ENCODE measurements around the gene PITPNM1. TPM values are rescaled to one million over a fixed set of nuclear protein-coding genes. Genes with fewer than 3 reads are reported as not detected.

Gene PITPNM1
- total and polyA plus RNA-seq, 2 of the 13 experiments (the other 11 are each of a cell fraction or from before 2014, with no cell fraction given): 8.2 to 8.5 TPM

DNA sequence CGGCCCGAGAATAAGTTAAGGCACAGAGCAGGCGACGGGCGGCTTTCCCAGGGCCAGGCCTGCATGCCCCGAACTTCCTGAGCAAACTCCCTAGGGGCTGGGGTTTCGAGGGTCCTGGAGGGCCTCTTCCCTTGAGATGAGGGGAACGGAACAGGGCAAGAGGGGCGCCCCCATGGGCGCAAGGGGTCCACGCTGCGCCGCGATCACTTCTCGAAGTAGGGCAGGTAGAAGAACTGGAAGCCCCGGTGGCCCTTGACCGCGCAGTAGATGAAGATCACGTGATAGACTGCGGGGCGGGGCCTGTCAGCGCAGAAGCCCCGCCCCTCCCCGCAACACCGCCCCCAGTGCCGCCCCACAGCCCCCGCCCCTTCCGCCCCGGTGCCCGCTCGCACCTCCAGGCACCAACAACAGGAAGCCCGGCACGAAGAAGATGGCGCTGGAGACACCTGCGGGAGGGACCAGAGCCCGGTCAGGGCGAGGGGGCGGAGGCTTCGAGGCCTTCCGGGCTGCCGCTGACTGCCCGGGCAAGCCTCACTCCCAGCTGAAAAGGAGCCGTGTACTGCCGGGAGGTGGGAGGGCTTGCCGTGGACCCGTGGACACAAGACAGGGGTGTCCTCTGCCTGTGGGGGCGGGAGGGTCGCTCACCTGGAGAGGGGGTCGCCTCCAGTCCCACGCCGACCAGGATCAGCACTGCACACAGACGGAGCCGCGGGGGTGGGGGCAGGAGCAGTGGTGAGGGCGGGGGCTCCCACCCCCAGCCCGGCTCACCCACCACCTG, 40.6 kb downstream of the PITPNM1 start (continued):
- TF ChIP-seq, protein P1, sequence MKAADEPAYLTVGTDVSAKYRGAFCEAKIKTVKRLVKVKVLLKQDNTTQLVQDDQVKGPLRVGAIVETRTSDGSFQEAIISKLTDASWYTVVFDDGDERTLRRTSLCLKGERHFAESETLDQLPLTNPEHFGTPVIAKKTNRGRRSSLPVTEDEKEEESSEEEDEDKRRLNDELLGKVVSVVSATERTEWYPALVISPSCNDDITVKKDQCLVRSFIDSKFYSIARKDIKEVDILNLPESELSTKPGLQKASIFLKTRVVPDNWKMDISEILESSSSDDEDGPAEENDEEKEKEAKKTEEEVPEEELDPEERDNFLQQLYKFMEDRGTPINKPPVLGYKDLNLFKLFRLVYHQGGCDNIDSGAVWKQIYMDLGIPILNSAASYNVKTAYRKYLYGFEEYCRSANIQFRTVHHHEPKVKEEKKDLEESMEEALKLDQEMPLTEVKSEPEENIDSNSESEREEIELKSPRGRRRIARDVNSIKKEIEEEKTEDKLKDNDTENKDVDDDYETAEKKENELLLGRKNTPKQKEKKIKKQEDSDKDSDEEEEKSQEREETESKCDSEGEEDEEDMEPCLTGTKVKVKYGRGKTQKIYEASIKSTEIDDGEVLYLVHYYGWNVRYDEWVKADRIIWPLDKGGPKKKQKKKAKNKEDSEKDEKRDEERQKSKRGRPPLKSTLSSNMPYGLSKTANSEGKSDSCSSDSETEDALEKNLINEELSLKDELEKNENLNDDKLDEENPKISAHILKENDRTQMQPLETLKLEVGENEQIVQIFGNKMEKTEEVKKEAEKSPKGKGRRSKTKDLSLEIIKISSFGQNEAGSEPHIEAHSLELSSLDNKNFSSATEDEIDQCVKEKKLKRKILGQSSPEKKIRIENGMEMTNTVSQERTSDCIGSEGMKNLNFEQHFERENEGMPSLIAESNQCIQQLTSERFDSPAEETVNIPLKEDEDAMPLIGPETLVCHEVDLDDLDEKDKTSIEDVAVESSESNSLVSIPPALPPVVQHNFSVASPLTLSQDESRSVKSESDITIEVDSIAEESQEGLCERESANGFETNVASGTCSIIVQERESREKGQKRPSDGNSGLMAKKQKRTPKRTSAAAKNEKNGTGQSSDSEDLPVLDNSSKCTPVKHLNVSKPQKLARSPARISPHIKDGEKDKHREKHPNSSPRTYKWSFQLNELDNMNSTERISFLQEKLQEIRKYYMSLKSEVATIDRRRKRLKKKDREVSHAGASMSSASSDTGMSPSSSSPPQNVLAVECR (CRISPR knock-in tag; IDR thresholded peaks at IDR 0.05; ENCODE audit: borderline replicate concordance): peak; percentile 70; the same call in 1 of the 2 replicates
- TF ChIP-seq IKZF1 (IDR thresholded peaks at IDR 0.05) (no peak), SP2 (CRISPR knock-in tag; IDR thresholded peaks at IDR 0.05) (peak; percentile 44; the same call in 1 of the 2 replicates), MEF2D (CRISPR knock-in tag; IDR thresholded peaks at IDR 0.05) (peak; percentile 52; the same call in 1 of the 2 replicates), ZNF709 (CRISPR knock-in tag; IDR thresholded peaks at IDR 0.05) (0 out of 2 replicates have a peak, but pooled peaks have one; percentile 42), ZKSCAN5 (CRISPR knock-in tag; IDR thresholded peaks at IDR 0.05) (no peak), ZNF564 (CRISPR knock-in tag; IDR thresholded peaks at IDR 0.05) (0 out of 2 replicates have a peak, but pooled peaks have one; percentile 15), GATAD1 (CRISPR knock-in tag; IDR thresholded peaks at IDR 0.05) (peak; percentile 71), ZNF761 (CRISPR knock-in tag; conservative IDR thresholded peaks at IDR 0.05) (no peak), NCOR1 (IDR thresholded peaks at IDR 0.05; ENCODE audit: borderline replicate concordance, low read length) (no peak), MTA1 (CRISPR knock-in tag; IDR thresholded peaks at IDR 0.05; ENCODE audit: borderline replicate concordance) (no peak), ZNF883 (CRISPR knock-in tag; IDR thresholded peaks at IDR 0.05; ENCODE audit: not compliant biosample characterization) (peak; percentile 67)
- TF ChIP-seq, protein P2, sequence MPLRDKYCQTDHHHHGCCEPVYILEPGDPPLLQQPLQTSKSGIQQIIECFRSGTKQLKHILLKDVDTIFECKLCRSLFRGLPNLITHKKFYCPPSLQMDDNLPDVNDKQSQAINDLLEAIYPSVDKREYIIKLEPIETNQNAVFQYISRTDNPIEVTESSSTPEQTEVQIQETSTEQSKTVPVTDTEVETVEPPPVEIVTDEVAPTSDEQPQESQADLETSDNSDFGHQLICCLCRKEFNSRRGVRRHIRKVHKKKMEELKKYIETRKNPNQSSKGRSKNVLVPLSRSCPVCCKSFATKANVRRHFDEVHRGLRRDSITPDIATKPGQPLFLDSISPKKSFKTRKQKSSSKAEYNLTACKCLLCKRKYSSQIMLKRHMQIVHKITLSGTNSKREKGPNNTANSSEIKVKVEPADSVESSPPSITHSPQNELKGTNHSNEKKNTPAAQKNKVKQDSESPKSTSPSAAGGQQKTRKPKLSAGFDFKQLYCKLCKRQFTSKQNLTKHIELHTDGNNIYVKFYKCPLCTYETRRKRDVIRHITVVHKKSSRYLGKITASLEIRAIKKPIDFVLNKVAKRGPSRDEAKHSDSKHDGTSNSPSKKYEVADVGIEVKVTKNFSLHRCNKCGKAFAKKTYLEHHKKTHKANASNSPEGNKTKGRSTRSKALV (CRISPR knock-in tag; IDR thresholded peaks at IDR 0.05): peak; percentile 66; the same call in 1 of the 2 replicates
- TF ChIP-seq, protein P3, sequence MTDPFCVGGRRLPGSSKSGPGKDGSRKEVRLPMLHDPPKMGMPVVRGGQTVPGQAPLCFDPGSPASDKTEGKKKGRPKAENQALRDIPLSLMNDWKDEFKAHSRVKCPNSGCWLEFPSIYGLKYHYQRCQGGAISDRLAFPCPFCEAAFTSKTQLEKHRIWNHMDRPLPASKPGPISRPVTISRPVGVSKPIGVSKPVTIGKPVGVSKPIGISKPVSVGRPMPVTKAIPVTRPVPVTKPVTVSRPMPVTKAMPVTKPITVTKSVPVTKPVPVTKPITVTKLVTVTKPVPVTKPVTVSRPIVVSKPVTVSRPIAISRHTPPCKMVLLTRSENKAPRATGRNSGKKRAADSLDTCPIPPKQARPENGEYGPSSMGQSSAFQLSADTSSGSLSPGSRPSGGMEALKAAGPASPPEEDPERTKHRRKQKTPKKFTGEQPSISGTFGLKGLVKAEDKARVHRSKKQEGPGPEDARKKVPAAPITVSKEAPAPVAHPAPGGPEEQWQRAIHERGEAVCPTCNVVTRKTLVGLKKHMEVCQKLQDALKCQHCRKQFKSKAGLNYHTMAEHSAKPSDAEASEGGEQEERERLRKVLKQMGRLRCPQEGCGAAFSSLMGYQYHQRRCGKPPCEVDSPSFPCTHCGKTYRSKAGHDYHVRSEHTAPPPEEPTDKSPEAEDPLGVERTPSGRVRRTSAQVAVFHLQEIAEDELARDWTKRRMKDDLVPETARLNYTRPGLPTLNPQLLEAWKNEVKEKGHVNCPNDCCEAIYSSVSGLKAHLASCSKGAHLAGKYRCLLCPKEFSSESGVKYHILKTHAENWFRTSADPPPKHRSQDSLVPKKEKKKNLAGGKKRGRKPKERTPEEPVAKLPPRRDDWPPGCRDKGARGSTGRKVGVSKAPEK (CRISPR knock-in tag; IDR thresholded peaks at IDR 0.05; ENCODE audit: borderline replicate concordance): peak; percentile 75; the same call in 1 of the 2 replicates
- TF ChIP-seq, protein P4, sequence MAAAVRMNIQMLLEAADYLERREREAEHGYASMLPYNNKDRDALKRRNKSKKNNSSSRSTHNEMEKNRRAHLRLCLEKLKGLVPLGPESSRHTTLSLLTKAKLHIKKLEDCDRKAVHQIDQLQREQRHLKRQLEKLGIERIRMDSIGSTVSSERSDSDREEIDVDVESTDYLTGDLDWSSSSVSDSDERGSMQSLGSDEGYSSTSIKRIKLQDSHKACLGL (CRISPR knock-in tag; IDR thresholded peaks at IDR 0.05): peak; percentile 17; the same call in 1 of the 2 replicates
- TF ChIP-seq, protein P5, sequence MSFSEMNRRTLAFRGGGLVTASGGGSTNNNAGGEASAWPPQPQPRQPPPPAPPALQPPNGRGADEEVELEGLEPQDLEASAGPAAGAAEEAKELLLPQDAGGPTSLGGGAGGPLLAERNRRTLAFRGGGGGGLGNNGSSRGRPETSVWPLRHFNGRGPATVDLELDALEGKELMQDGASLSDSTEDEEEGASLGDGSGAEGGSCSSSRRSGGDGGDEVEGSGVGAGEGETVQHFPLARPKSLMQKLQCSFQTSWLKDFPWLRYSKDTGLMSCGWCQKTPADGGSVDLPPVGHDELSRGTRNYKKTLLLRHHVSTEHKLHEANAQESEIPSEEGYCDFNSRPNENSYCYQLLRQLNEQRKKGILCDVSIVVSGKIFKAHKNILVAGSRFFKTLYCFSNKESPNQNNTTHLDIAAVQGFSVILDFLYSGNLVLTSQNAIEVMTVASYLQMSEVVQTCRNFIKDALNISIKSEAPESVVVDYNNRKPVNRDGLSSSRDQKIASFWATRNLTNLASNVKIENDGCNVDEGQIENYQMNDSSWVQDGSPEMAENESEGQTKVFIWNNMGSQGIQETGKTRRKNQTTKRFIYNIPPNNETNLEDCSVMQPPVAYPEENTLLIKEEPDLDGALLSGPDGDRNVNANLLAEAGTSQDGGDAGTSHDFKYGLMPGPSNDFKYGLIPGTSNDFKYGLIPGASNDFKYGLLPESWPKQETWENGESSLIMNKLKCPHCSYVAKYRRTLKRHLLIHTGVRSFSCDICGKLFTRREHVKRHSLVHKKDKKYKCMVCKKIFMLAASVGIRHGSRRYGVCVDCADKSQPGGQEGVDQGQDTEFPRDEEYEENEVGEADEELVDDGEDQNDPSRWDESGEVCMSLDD (CRISPR knock-in tag; IDR thresholded peaks at IDR 0.05; ENCODE audit: borderline replicate concordance): no peak

Data from HepG2 (cell line).